ENCODE results near the gene GNA12.

Gene GNA12

DNA sequence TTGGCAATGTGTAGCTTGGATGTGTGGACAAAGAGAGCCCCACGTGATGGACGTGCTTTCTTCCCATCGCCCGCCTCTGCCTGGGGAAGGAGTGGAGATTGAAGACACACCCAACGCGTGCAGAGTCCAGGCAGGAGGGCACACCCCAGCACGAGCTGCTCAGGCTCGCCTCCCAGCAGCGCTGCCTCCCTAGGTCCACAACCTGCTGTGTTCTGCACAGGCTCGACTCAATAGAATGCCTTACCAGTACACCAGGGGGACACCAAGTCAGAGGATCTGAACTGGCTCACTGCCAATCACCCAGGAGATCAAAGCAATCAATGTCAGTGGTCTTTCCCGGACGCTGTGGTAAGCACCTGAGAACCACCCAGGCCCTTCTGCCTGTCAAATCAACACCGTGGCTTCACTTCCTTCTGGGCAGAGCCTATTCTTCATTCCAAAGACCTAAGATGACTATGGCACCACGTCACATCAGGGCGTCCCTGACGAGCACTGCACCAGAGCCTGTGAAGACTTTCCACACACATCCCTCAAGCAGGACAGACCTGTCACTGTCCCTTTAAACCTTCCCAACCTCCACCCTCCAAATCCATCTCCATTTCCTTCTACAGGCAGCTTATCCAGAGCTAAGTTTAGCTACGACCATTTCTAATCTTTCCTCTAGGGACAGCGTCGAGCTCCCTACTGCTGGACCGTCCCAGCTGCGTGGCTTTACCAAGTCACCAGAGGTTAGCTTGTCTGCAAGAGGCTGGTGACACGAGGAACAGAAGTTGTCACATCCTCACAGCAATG lies 83.8 kb downstream of the GNA12 start:
- Histone ChIP-seq H3K4me3 (ENCODE audit: low read depth, low read length) (no peak overlapping the region), H3K27me3 (no peaks in the 10 kb centered on the region), H3K36me3 (no peaks in the 10 kb centered on the region), H3K9me3 (no peaks in the 10 kb centered on the region), H3K4me1 (peaks cover 31% of the 10 kb centered on the region)
- peak; percentile 66 for DNase-seq
- TF ChIP-seq CTCF (IDR thresholded peaks at IDR 0.05; ENCODE audit: low read depth, low read length) = peak; percentile 59

DNA sequence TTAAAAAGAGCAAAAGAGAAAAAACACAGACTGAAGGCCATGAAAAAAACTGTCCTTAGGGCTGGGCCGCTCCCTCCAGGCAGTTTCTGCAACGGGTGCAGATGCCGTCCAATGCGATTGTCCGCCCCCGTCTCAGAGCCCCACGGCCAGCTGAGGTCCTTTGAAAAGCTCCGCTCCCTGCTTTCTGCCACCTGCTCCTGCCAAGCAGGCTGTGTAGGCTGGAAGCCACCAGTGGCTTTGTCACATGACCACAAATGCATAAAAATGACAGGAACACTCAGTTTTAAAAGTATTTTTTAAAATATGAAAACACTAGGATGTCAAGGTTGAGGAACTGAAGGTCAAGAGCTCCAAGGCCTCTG lies 84.4 kb downstream of the GNA12 start:
- no peak overlapping the region for H3K4me3 ChIP-seq (ENCODE audit: low read depth, low read length)
- TF ChIP-seq CTCF (IDR thresholded peaks at IDR 0.05; ENCODE audit: low read depth, low read length) = no peak
- DNase-seq = no peak
- no peaks in the 10 kb centered on the region for H3K27me3 ChIP-seq
- no peaks in the 10 kb centered on the region for H3K36me3 ChIP-seq
- no peaks in the 10 kb centered on the region for H3K9me3 ChIP-seq
- peaks cover 31% of the 10 kb centered on the region for H3K4me1 ChIP-seq

- peaks cover 31% of the 10 kb centered on the region for H3K4me1 ChIP-seq
- no peaks in the 10 kb centered on the region for H3K36me3 ChIP-seq
- no peak for DNase-seq
- no peaks in the 10 kb centered on the region for H3K9me3 ChIP-seq
- no peak for TF ChIP-seq CTCF (IDR thresholded peaks at IDR 0.05; ENCODE audit: low read depth, low read length)
- peak overlapping the region; percentile 32; the same call in 1 of the 2 replicates for H3K4me3 ChIP-seq (ENCODE audit: low read depth, low read length)
- no peaks in the 10 kb centered on the region for H3K27me3 ChIP-seq
Measured at GRCh38 chr7:2758673-2759616, 85.2 kb downstream of the GNA12 start.

DNA sequence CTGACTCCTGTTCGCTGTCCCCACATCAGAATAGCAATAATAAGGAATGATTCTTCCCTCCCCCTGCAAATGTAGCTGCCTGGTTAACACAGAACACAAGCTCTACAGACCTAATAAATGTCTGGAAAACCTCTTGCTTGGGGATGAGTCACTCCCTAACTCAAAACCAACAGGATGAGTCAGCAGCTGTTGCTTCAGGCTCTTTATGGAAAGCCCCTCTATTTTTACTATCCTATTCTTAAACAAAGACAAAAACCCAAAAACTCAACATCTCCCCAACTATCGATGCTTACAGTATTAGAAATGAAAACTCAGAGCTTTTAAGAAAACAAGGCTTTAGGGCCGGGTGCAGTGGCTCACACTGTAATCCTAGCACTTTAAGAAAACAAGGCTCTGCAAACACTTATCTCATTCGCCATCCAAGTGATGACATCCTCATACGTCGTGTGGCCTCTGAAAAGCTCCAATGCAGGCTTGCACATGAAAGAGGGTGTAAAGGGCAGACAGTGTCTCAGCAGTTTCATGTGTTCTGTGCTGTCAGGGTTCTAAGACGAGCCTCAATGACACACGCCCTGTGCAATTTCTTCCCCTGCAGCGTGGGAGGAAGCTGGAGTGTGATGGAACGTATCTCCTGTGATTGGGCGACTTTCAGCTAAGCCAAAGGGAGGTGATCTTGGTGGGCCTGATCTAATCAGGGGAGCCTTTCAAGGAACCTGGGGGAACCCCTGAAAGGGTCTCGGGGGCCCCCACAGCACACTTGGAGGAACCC lies 86.0 kb downstream of the GNA12 start:
- peak overlapping the region; percentile 32 for H3K4me3 ChIP-seq (ENCODE audit: low read depth, low read length)
- TF ChIP-seq CTCF (IDR thresholded peaks at IDR 0.05; ENCODE audit: low read depth, low read length) = no peak
- H3K27me3 ChIP-seq = no peaks in the 10 kb centered on the region
- H3K36me3 ChIP-seq = no peaks in the 10 kb centered on the region
- no peaks in the 10 kb centered on the region for H3K9me3 ChIP-seq
- peak; percentile 78 for DNase-seq
- peaks cover 31% of the 10 kb centered on the region for H3K4me1 ChIP-seq

GRCh38 chr7:2757361-2757903 lies 86.7 kb downstream of the GNA12 start:
- Histone ChIP-seq H3K27me3 (no peaks in the 10 kb centered on the region), H3K4me1 (peaks cover 31% of the 10 kb centered on the region), H3K36me3 (no peaks in the 10 kb centered on the region), H3K4me3 (ENCODE audit: low read depth, low read length) (peak overlapping the region; percentile 32), H3K9me3 (no peaks in the 10 kb centered on the region)
- TF ChIP-seq CTCF (IDR thresholded peaks at IDR 0.05; ENCODE audit: low read depth, low read length) = no peak
- peak; percentile 81 for DNase-seq

All from BE2C (cell line).